ENCODE measurements around the gene BID.

GRCh38 chr22:17741866-17742526 is 32.3 kb downstream of the BID start:
- no peak for TF ChIP-seq CTCF (IDR thresholded peaks at IDR 0.05; ENCODE audit: insufficient read depth, low read length)
- TF ChIP-seq REST (IDR thresholded peaks at IDR 0.05; ENCODE audit: insufficient replicate concordance, low read depth): no peak
